ENCODE results near the gene MSH3.
"Not testable (repeated sequence)": the region's sequence is repeated elsewhere in the genome, so short reads cannot be mapped to it uniquely, and the experiment has no call there.

The MSH3 gene

GRCh38 chr5:80864109-80864508, 209.7 kb downstream of the MSH3 start:
- no peak for DNase-seq

GRCh38 chr5:80864706-80865435, 210.4 kb downstream of the MSH3 start:
- DNase-seq: no peak

GRCh38 chr5:80865551-80865950, 211.1 kb downstream of the MSH3 start:
- DNase-seq: no peak

GRCh38 chr5:80866371-80866770, 211.9 kb downstream of the MSH3 start:
- no peak for DNase-seq

GRCh38 chr5:80867233-80867632, 212.8 kb downstream of the MSH3 start:
- no peak for DNase-seq

GRCh38 chr5:80870442-80870841, 216.0 kb downstream of the MSH3 start:
- no peak for DNase-seq

GRCh38 chr5:80871541-80871961, 217.1 kb downstream of the MSH3 start:
- no peak for DNase-seq

GRCh38 chr5:80874162-80874561, 219.7 kb downstream of the MSH3 start:
- no peak for DNase-seq

GRCh38 chr5:80877592-80877991, 223.1 kb downstream of the MSH3 start:
- no peak for DNase-seq

GRCh38 chr5:80881726-80882125, 227.3 kb downstream of the MSH3 start:
- no peak for DNase-seq

GRCh38 chr5:80883390-80883789, 228.9 kb downstream of the MSH3 start:
- DNase-seq: not testable (repeated sequence)

GRCh38 chr5:80884086-80884813, 229.8 kb downstream of the MSH3 start:
- no peak for DNase-seq

- DNase-seq: no peak
Measured at GRCh38 chr5:80884929-80885328, 230.5 kb downstream of the MSH3 start.

- DNase-seq: no peak
Measured at GRCh38 chr5:80885396-80886000, 231.0 kb downstream of the MSH3 start.

- DNase-seq: no peak
Measured at GRCh38 chr5:80894083-80894482, 239.6 kb downstream of the MSH3 start.

GRCh38 chr5:80895523-80895922, 241.1 kb downstream of the MSH3 start:
- no peak for DNase-seq

- not testable (repeated sequence) for DNase-seq
Measured at GRCh38 chr5:80902624-80903023, 248.2 kb downstream of the MSH3 start.

- DNase-seq: no peak
Measured at GRCh38 chr5:80904533-80905187, 250.2 kb downstream of the MSH3 start.

GRCh38 chr5:80905405-80905804, 251.0 kb downstream of the MSH3 start:
- DNase-seq: no peak

- no peak for DNase-seq
Measured at GRCh38 chr5:80912479-80912878, 258.0 kb downstream of the MSH3 start.

- no peak for DNase-seq
Measured at GRCh38 chr5:80915716-80916115, 261.3 kb downstream of the MSH3 start.

- no peak for DNase-seq
Measured at GRCh38 chr5:80916676-80917075, 262.2 kb downstream of the MSH3 start.

- DNase-seq: no peak
Measured at GRCh38 chr5:80917631-80918030, 263.2 kb downstream of the MSH3 start.
